Prostate gland (tissue), 2 donors: ENCODE data around the gene AP3M1. TPM values are rescaled to one million over a fixed set of nuclear protein-coding genes. Genes with fewer than 3 reads are reported as not detected.
"Not testable (repeated sequence)": the region's sequence is repeated elsewhere in the genome, so short reads cannot be mapped to it uniquely, and the experiment has no call there.

Experiments used
- DNase-seq: peaks from one replicate; pipeline ENCODE4 v3.0.0-alpha.2; 2019; ENCODE audit warnings: low spot score
- H3K27ac ChIP-seq, 2 donors: fragments of 200-600 bp; sonication (generic); 2 replicates each; pipeline ENCODE4 v1.5.1; 2017 to 2019
- H3K27me3 ChIP-seq: fragments of 200-600 bp; sonication (generic); replicated peaks from 2 replicates; pipeline ENCODE4 v1.5.1; 2019; ENCODE audit not compliant: insufficient read depth
- H3K36me3 ChIP-seq, 2 donors: fragments of 200-600 bp; sonication (generic); 1 replicate in 1 of 2; 2 replicates in 1 of 2; pipeline versions ENCODE4 v1.5.1 to v1.8.1; 2017 to 2019
- H3K4me1 ChIP-seq: fragments of 200-600 bp; sonication (generic); replicated peaks from 2 replicates; pipeline ENCODE4 v1.5.1; 2019
- H3K4me3 ChIP-seq, 2 donors: fragments of 200-600 bp; sonication (generic); 2 replicates each; pipeline ENCODE4 v1.5.1; 2017 to 2019
- H3K9me3 ChIP-seq: fragments of 200-600 bp; sonication (generic); 2 replicates; pipeline ENCODE4 v1.5.1; 2017
- POLR2A ChIP-seq: fragments of 450-650 bp; IDR thresholded peaks from one replicate; pipeline ENCODE4 v1.6.1; 2016; ENCODE audit warnings: antibody characterized with exemption, mild to moderate bottlenecking
- POLR2AphosphoS5 ChIP-seq: sonication (generic); formaldehyde crosslinking; IDR thresholded peaks from one replicate; pipeline ENCODE4 v1.6.1; 2017; ENCODE audit warnings: antibody characterized with exemption
- WGBS: methylation state at CpG from one replicate; pipeline ENCODE4 v1.1.5; 2018; 5-methylcytosine and 5-hydroxymethylcytosine counted together
- intact Hi-C: fragments of 100-400 bp; cut with DNase I; formaldehyde crosslinking; loops from one replicate; pipeline ENCODE4 v1.14.2; 2022
- total RNA-seq, 2 donors: library from RNA; depleted of rRNA; stranded (reverse); fragments of >200 nt; gene quantifications; one replicate each; pipeline ENCODE4 v1.1.0, GENCODE V29; 2016
- TF ChIP-seq, protein P1 (sequence below), 4 experiments: fragments of 200-600 bp in 2 of 4; fragments of 450-650 bp in 2 of 4; sonication (generic) in 2 of 4; IDR thresholded peaks; 1 replicate in 3 of 4; 2 replicates in 1 of 4; pipeline ENCODE4 v1.5.1; 2016 to 2019; ENCODE audit warnings: antibody characterized with exemption in 4 of 4, mild to moderate bottlenecking in 2 of 4, moderate library complexity in 2 of 4

Gene AP3M1
- total RNA-seq, 2 donors from 2014 or later: 29.6 to 34.9 TPM

DNA sequence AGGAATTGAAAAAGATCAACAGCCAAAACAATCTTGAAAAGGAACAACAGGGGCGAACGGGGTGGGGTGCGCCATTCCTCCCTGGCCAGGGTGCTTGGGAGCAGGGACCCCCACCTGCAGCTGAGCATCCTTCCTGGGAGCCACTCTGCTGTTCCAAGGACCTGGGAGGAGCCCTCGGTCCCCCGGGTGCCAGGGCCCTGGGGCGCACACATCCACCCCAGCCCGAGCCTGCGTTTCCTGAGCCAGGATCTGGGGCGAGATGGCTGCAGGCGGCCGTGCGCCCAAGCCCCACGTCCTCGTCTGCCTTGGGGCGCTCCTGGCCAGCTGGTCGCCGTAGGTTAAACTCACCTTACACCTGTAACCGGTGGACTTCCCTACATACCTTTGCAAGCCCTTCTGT lies 10.6 kb downstream of the AP3M1 start:
- DNase-seq: no peak
- WGBS: 98% methylated on average over 18 of the region's 18 CpGs
- intact Hi-C loops: no loop called here
- TF ChIP-seq, protein P1, sequence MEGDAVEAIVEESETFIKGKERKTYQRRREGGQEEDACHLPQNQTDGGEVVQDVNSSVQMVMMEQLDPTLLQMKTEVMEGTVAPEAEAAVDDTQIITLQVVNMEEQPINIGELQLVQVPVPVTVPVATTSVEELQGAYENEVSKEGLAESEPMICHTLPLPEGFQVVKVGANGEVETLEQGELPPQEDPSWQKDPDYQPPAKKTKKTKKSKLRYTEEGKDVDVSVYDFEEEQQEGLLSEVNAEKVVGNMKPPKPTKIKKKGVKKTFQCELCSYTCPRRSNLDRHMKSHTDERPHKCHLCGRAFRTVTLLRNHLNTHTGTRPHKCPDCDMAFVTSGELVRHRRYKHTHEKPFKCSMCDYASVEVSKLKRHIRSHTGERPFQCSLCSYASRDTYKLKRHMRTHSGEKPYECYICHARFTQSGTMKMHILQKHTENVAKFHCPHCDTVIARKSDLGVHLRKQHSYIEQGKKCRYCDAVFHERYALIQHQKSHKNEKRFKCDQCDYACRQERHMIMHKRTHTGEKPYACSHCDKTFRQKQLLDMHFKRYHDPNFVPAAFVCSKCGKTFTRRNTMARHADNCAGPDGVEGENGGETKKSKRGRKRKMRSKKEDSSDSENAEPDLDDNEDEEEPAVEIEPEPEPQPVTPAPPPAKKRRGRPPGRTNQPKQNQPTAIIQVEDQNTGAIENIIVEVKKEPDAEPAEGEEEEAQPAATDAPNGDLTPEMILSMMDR (IDR thresholded peaks at IDR 0.05): no peak
- TF ChIP-seq POLR2AphosphoS5: no peak
- TF ChIP-seq POLR2A: no peak
- no peaks in the 10 kb centered on the region for H3K36me3 ChIP-seq
- H3K4me1 ChIP-seq: no peaks in the 10 kb centered on the region
- H3K9me3 ChIP-seq: no peaks in the 10 kb centered on the region
- H3K4me3 ChIP-seq: no peak overlapping the region
- H3K27ac ChIP-seq: no peak overlapping the region
- no peaks in the 10 kb centered on the region for H3K27me3 ChIP-seq

DNA sequence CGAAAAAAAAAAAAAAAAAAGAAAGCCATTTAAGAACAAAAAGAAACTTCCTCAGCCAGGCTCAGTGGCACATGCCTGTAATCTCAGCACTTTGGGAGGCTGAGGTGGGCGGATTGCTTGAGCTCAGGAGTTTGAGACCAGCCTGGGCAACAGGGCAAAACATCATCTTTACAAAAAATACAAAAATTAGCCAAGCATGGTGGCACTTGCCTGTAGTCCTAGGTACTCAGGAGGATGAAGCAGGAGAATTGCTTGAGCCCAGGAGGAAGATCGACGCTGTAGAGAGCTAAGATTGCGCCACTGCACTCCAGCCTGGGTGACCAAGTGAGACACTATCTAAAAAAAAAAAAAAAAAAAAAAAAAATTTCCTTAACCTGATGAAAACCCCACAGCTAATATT lies 12.0 kb downstream of the AP3M1 start:
- H3K4me3 ChIP-seq, H3K27me3 ChIP-seq, H3K36me3 ChIP-seq, H3K9me3 ChIP-seq, H3K4me1 ChIP-seq, intact Hi-C loops, H3K27ac ChIP-seq, DNase-seq: not testable (repeated sequence)
- 99% methylated on average over 5 of the region's 5 CpGs for WGBS

DNA sequence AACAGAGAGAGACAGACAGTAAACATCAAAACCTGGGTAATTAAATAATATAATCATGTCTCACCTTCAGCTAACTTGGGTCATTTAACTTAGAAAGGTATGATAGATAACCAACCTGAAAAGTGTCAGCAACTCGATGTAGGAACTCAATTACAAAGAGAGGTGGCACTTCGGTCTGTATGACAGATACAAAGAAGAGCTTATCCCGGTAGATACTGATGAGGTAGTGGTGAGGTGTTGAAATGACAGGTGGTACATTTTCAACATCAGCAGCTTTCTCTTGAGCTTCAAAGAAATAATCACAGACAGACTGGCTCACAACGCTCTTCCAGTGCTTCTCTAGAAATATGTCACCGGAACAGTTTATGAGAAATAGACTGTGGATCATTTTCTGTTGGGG lies 12.6 kb downstream of the AP3M1 start:
- intact Hi-C loops: no loop called here
- TF ChIP-seq POLR2A: no peak
- TF ChIP-seq, protein P1 (IDR thresholded peaks at IDR 0.05): no peak
- TF ChIP-seq POLR2AphosphoS5: no peak
- H3K36me3 ChIP-seq: no peaks in the 10 kb centered on the region
- 94% methylated on average over 5 of the region's 5 CpGs for WGBS
- H3K4me1 ChIP-seq: no peaks in the 10 kb centered on the region
- no peak for DNase-seq
- no peak overlapping the region for H3K27ac ChIP-seq
- no peaks in the 10 kb centered on the region for H3K27me3 ChIP-seq
- H3K4me3 ChIP-seq: no peak overlapping the region
- no peaks in the 10 kb centered on the region for H3K9me3 ChIP-seq

- no peak for DNase-seq
- no peaks in the 10 kb centered on the region for H3K36me3 ChIP-seq
- H3K27ac ChIP-seq: no peak overlapping the region
- H3K27me3 ChIP-seq: no peaks in the 10 kb centered on the region
- 91% methylated on average over 3 of the region's 3 CpGs for WGBS
- H3K4me3 ChIP-seq: no peak overlapping the region
- intact Hi-C loops: no loop called here
- no peaks in the 10 kb centered on the region for H3K9me3 ChIP-seq
- no peaks in the 10 kb centered on the region for H3K4me1 ChIP-seq
- TF ChIP-seq POLR2AphosphoS5 (no peak), POLR2A (no peak)
- TF ChIP-seq, protein P1 (IDR thresholded peaks at IDR 0.05): no peak
Measured at GRCh38 chr10:74135452-74135851, 15.2 kb downstream of the AP3M1 start.

DNA sequence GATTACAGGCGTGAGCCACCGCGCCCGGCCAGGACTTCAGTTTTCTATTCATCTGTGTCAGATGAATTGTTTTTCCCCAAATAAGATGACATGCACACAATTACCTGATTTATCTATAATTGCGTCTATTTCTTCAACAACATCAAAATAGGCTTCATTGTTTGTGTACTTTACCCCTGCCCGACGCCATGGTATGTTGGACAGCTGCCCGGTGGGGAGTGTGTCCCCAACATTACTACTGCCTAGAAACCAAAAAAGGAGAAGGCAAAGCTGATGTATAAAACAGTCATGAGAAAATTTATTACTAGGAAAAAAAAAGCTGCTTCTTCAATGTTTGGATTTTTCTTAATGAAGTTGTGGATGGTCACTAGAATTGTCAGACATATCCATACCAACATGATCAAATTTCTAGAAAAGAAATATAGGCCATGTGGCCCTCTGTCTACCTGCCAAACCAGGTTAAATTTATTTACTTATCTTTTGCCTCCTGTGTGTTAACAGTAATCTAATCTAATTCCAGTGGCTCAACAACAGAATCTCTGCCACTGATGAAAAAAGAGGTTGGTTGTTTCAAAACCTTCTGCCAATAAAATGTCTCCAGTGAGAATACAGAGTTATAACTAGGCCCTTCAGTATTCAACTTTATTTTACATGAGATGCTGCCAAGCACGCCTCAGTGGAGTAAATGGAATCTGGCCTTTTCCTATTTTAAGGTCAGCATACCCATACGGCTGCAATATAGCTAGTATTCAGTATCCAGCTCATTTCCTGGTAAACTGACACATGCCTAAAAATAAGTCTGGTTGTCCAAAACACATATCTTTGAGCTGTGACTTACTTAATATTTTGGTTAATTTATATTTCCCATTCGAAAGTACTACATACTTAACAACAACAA lies 16.5 kb downstream of the AP3M1 start:
- no peaks in the 10 kb centered on the region for H3K27me3 ChIP-seq
- no peaks in the 10 kb centered on the region for H3K9me3 ChIP-seq
- 65% methylated on average over 11 of the region's 11 CpGs for WGBS
- intact Hi-C loops: no loop called here
- DNase-seq: no peak
- TF ChIP-seq POLR2AphosphoS5 (no peak), POLR2A (no peak)
- TF ChIP-seq, protein P1 (IDR thresholded peaks at IDR 0.05): no peak
- H3K27ac ChIP-seq: no peak overlapping the region
- no peak overlapping the region for H3K4me3 ChIP-seq
- no peaks in the 10 kb centered on the region for H3K36me3 ChIP-seq
- no peaks in the 10 kb centered on the region for H3K4me1 ChIP-seq
